ENCODE data around the gene RBFOX2. TPM values are rescaled to one million over a fixed set of nuclear protein-coding genes. Genes with fewer than 3 reads are reported as not detected.

Gene RBFOX2
- total RNA-seq, 1 donor from 2014 or later, result 84.4 TPM

DNA sequence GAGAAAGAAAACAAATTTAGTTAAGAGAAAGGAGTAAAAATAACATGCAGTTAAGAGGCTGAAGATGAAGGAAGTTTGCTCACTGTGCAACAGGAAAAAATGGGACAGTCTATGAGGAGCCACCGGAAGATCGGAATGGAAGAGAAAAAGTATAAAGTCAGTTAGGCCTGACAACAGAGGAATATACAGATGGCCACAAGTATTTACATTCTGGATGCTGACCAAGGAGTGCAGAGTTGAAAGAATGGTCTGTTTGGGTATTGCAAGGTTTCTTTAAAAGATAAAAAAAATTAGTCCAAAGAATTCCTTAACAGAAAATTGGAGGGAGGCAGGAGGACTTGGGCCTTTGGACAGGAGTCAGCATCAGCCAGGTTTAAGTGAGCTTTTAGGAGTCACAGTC, 37.5 kb downstream of the RBFOX2 start:
- DNase-seq (ENCODE audit: missing footprints), result no peak
- intact Hi-C loops (cut with DNase I), result no loop called here
- ATAC-seq, result no peak

DNA sequence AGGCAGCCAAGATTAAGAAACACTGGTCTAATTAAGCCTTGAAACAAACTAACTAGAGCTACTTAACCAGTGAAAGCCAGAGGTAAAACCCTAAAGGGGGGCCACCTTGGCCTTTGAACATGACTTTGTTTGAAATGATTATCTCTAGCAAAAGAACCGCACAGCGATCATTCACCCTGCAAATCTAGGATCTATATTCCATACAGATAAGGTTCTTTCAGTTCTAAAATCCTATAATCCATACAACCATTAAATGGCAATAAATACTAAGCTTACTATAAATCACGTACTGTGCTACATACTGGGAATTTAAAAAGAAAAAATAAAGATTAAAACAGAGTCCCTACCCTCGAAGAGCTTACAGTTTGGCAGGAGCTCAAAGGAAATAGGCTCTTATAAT, 40.6 kb downstream of the RBFOX2 start:
- DNase-seq (ENCODE audit: missing footprints) (no peak), ATAC-seq (no peak)
- intact Hi-C loops (cut with DNase I), result no loop called here

DNA sequence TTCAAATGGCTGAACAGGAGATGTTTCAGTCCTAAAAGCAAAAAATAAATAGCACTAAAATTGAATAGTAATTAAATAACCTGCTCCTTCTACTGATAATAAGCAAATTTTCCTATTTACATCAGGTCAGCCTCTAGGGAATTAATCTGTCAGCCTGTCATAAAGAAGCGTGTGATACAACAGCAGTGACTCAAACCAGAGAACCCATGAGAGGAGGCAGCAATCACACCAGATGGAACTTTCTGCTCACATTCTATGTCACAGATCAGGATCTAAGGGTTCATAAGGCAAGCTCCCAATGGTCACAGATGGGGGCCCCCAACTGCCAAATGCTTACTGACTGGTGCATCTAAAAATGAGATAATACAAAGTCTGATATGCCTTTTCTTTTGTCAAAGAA, 41.1 kb downstream of the RBFOX2 start:
- intact Hi-C loops (cut with DNase I), result no loop called here
- DNase-seq (ENCODE audit: missing footprints) (no peak), ATAC-seq (no peak)

DNA sequence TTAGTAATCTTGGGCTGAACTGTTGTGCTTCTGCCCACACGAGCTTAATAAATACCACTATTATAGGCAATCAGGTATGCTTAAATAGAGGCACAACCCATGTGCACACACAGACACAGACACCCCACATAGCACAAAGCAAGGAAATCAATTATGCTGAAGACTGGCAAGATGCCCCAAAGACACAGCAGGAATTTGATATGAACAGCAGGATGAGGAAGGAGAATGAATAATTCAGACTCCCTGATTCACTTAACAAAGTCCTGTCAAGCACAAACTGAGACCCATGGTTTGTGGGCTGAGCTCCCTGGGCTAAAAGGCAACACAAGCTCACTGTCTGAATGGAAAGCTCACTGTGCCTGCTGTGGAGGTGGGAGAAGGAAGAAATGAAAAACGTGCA, 42.5 kb downstream of the RBFOX2 start:
- no peak for DNase-seq (ENCODE audit: missing footprints)
- intact Hi-C loops (cut with DNase I), result no loop called here
- ATAC-seq, result no peak

DNA sequence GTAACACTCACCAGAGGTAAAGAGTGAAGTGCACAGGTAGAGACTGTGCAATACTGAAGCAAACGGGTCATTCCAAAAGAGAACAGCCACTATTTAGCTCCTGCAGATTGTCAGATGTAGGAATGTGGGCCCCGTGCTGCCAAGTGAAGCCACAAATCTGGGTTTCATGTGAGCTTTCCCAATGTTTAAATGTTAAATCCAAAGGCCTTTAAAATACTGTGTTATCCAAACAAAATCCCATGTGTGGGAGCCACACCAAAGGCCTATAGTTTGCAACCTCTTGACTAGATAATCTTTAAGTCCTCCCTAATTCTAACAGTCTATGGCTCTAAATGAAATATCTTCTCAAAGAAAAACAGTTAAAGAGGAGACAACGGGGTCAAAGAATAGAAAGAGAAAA, 43.3 kb downstream of the RBFOX2 start:
- intact Hi-C loops (cut with DNase I), result no loop called here
- no peak for ATAC-seq
- DNase-seq (ENCODE audit: missing footprints), result no peak

DNA sequence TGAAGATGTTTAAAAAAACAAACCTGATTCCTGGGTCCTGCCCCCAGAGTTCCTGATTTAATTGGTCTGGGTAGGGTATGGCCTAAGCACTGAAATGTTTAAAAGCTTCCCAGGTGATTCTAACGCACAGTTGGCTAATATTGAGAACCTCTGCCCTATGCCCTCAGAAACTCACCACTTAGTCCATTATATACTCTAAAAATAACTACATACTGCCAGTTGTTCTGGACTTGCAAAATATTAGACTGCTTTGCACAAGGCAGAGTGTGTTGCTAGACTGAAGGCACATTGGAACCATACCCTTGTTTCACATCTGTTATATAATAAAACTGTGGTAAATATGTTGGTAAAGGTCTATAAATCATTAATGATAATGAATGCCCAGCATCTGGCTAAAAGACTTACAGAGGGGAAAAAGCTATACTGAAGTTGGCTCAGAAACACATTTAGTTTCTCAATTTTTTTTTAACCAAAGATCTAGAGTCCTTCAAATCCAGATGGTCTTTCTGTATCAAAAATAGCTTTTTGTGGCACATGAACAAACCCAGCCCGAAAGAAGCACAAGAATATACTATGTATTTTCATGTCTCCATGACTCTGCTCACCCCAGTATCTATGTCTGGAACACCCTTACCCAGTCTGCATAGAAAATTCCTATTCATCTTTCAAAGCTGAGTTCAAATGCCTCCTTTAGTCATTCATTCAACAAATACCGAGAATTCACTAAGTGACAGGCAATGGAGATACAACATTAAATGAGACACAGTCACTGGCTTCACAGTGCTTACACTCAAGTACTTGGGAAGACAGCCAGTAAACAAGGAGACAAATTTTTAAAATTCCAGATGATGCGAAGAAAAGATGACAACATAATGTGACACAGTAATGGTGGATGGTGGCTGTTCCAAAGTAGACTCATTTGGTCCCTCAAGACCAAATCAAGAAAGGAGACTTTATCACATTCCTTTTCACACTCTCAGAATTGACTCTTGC, 44.1 kb downstream of the RBFOX2 start:
- ATAC-seq (no peak), DNase-seq (ENCODE audit: missing footprints) (no peak)
- intact Hi-C loops (cut with DNase I), result no loop called here

DNA sequence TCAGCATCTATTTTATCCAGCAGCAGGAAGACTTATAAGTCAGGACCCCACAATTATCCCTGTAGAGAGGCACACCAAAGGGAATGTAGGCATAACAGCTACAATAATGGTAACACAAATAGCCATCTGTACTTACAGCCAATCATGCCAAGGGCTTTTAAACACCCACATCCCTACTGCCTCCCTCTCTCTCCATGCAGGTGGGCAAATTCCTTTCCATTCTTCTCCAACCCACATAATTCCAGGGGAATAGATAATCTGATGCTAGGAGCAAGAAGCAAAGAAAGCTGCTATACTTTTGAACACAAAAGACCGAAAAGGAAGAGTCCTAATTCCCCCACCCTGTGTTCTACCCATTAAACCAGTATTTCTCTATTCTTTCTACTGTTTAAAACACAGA, 46.7 kb downstream of the RBFOX2 start:
- intact Hi-C loops (cut with DNase I), result no loop called here
- ATAC-seq (no peak), DNase-seq (ENCODE audit: missing footprints) (no peak)

DNA sequence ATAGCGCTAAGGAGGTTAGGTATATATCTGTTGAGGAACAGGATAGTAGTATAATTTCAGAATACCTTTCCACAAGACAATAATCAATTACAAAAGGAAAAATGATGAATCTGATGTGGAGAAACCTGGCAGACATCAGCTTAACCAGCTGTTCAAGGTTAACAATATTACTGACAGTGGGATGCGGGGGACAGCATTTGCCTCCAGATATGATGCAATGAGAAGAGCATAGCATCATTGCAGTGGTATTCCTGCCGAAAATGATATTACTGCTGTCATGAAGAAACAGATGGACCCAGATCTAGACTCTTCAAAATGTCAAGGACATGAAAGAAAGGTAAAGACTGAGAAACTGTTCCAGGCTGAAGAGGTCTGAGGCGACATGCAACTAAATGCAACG, 49.7 kb downstream of the RBFOX2 start:
- DNase-seq (ENCODE audit: missing footprints) (no peak), ATAC-seq (no peak)
- intact Hi-C loops (cut with DNase I), result no loop called here

DNA sequence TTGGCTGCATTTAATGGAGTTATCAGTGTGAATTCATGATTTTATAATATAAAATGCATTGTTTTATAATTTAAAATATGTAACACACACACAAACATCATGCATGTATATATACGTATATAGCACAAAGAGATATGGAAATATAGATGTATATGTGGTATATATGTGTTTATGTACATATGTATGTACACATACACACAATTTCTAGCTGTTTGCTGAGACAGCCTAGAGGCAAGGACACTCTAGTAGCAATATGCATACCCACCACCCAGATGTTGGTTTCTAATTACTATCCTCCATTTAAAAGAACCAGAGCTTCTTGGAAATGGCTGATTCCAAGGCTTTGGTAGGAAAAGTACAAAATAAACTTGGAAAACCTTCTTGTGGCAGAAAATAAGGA, 50.4 kb downstream of the RBFOX2 start:
- intact Hi-C loops (cut with DNase I), result no loop called here
- no peak for ATAC-seq
- no peak for DNase-seq (ENCODE audit: missing footprints)

DNA sequence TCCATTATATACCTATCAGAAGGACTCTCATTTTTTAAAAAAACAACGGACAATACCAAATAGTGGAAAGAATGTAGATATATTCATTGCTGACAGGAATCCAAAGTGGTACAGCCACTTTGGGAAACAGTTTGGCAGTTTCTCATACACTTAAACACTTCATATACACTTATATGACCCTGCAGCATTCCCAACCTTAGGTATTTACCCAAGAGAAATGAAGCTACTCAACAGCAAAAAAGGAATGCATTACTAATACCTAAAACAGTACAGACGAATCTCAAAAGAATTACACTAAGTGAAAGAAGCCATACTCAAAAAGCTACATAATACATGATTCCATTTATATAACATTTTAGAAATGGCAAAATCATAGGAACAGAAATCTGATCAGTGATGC, 51.5 kb downstream of the RBFOX2 start:
- ATAC-seq (no peak), DNase-seq (ENCODE audit: missing footprints) (no peak)
- intact Hi-C loops (cut with DNase I), result no loop called here

DNA sequence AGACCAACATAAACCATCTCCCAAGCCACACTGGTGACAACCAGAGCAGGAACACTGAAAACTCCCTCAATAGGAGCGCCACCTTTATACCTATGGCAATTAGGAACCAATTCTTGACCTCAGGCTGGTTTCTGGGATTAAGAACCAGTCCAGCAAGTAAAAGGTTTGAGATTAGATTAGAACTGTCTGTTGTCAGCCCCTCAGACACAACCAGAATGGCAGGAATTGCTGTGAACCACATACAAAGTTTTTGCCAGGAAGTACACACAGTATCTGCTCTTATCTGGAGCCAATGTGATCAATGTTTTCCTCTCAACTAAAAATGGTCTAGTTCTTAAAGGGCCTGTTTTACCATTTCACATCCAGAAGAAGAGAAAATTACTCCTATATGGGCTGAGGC, 55.2 kb downstream of the RBFOX2 start:
- intact Hi-C loops (cut with DNase I), result loop anchor here (5.0 kb wide), 1 partner anchor 54 kb away; the partner anchor contains the start of gene RBFOX2
- no peak for DNase-seq (ENCODE audit: missing footprints)
- ATAC-seq, result no peak

DNA sequence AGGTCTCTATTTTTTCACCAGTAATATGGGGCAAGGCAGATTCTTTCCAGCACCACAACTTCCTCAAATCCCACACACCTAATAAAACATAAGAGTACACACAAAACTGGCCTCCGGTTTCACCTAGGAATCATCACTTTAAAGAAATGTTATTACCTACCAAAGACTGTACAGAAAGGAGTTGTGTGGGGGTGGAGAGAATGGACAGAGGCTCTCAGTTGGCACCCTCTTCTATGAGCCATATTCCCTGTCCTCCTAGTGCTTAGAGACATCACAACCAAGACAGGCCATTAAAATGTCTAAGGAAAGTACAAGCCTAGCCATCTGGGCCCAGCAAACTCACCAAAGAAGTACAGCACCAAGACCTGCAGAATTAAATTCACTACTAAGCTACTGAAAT, 56.1 kb downstream of the RBFOX2 start:
- no peak for ATAC-seq
- intact Hi-C loops (cut with DNase I), result loop anchor here (5.0 kb wide), 1 partner anchor 55 kb away; the partner anchor contains the start of gene RBFOX2

DNA sequence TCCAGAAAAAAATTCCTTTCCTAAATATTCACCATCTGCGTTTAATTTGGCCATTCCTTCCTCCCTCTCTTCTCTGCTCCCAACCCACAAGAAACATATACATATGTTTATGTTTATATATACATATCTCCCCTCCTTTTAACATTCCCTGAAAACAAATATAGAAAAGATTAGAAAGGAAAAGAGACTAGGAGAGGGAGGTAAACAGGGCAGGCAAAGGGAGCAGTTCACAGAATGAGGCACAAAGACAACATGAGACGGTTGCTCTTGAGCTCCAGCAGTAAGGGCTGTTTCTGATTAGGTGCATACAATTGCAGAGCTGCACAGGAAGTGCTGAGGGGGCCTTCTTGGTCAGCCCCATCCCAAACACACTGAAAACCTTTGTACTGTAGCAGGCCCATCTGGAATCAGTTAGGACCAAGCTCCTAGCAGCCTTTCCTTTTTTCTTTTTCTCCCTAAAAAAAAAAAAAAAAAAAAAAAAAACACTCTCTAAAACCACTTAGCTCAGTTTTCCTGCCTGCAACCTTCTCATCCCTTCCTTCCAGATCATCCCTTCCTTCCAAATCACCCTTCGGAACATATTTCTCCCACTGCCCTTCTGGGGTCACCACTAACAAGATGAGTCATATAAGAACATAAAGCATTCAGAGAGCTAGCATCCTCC, 57.0 kb downstream of the RBFOX2 start:
- ATAC-seq (peak; percentile 83), DNase-seq (ENCODE audit: missing footprints) (no peak)
- intact Hi-C loops (cut with DNase I), result loop anchor here (5.0 kb wide), 1 partner anchor 56 kb away; the partner anchor contains the start of gene RBFOX2

More for the DNA sequence above, 56.1 kb downstream of the RBFOX2 start:
- no peak for DNase-seq (ENCODE audit: missing footprints)

DNA sequence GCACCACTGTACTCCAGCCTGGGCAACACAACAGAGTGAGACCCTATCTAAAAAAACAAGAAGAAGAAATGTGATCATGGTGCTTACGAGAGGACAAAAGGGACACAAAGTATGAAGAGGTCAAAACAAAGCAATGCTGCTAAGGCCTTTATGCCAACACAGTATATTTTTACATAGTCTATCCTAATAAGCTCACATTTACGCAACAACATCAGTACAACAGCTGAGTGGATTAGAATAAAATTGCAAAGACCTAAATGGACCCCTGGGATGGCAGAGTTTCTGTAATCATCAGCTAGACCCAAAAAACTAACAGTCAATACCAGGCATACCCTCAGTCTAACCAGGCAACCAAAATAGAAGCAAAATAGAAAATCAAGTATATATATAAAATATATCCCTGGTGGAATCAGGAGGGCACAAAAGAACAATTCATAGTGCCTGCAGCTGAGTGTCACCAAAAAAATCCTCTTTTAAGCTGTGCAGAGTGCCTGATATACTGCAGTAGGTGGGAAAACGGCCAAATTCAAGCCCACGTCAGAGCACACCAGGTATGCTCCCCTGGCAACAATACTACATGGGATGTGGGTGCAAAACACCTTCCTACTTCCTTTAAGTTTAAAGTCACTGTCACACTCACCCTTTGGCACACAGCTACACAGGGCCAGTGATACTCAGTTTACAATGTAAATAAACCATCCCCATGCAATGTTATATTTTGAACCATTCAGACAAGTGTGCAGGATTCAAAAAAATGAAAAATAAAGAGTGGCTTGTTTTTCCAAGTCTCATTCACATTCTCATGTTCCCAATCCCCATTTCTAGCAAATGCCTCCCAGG, 57.8 kb downstream of the RBFOX2 start:
- no peak for DNase-seq (ENCODE audit: missing footprints)
- intact Hi-C loops (cut with DNase I), result loop anchor here (5.0 kb wide), 1 partner anchor 56 kb away; the partner anchor contains the start of gene RBFOX2
- no peak for ATAC-seq

DNA sequence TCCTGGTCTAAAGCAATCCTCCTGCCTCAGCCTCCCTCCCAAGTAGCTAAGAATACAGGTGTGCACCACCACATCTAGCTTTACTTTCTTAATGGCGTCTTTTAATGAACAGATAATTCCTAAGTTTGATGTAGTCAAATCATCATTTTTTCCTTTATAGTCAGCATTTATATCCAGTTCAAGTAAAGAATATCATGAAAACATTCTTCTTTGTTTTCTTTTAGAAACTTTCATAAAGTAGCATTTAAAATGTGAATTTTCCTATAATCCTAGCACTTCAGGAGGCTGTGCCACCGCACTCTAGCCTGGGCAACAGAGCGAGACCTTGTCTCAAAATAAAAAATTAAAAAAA, 61.6 kb downstream of the RBFOX2 start:
- no peak for ATAC-seq
- DNase-seq (ENCODE audit: missing footprints), result no peak
- intact Hi-C loops (cut with DNase I), result no loop called here

DNA sequence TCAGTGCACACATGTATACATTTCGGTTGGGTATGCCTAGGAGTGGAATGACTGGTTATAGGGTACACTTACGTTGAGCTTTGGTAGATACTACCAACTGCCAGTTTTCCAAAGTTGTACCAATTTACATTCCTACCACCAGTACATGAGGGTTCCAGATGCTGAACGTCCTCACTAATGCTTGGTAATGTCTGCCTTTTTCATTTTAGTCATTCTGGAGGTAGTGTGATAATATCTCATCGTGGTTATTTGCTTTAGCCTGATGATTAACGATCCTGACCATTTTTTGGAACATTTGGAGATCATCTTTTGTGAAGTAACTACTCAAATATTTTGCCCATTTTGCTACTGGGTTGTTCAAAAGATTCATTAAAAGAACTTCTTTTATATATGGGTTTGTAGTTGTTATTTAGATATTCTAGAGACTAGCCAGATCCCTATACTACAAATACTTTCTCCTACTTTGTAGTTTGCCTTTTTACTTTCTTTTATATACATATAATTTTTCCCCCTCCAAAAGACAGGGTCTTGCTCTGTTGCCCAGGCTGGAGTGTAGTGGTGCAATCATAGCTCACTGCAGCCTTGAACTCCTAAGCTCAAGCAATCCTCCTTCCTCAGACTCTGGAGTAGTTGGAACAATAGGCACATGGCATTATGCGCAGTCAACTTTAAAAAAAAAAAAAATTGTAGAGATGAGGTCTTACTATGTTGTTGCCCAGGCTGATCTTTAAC, 62.1 kb downstream of the RBFOX2 start:
- ATAC-seq (no peak), DNase-seq (ENCODE audit: missing footprints) (no peak)
- intact Hi-C loops (cut with DNase I), result no loop called here

DNA sequence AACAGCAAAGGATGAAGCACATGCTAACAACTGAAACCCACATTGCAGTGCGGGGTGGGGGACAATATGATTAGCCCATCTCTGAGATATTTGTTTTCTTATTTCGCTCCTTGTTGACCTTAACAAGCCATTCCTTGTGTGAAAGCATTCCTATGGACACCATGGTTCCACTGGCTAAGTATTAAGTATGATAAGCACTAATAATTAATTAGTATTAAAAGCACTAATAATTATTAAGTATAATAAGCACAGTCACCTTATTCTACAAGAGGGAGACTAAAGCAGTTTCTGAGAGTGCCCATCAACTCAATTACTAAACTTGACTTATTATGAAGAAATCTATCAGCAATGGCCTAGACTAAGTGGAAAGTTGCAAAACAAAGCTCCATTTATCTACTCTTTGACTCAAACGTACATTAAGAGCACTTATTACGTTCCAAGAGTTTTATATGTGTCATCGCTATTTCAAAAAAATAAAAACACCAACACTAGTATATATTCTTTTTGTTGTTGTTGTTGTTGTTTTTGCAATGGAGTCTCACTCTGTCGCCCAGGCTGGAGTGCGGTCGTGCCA, 65.3 kb downstream of the RBFOX2 start:
- DNase-seq (ENCODE audit: missing footprints), result no peak
- no peak for ATAC-seq
- intact Hi-C loops (cut with DNase I), result no loop called here
